DMS114 treated with DMSO at 0.1 percent for 48 hours (cell line): ENCODE results near the gene CHD2.

Source experiments
- DNase-seq: peaks from one replicate; lab custom pipeline; 2025; ENCODE audit not compliant: unreplicated experiment; lab: John Stamatoyannopoulos, UW

Gene CHD2

GRCh38 chr15:92884436-92885223 is 15.5 kb upstream of the CHD2 start:
- DNase-seq: no peak

GRCh38 chr15:92885224-92886041 is 14.7 kb upstream of the CHD2 start:
- no peak for DNase-seq

- no peak for DNase-seq
Observed at GRCh38 chr15:92886042-92886537, 14.0 kb upstream of the CHD2 start.

- no peak for DNase-seq
Observed at GRCh38 chr15:92886815-92887214, 13.3 kb upstream of the CHD2 start.

GRCh38 chr15:92887869-92888268 is 12.3 kb upstream of the CHD2 start:
- no peak for DNase-seq

- no peak for DNase-seq
Observed at GRCh38 chr15:92889390-92890107, 10.6 kb upstream of the CHD2 start.

- no peak for DNase-seq
Observed at GRCh38 chr15:92891533-92892200, 8.5 kb upstream of the CHD2 start.

GRCh38 chr15:92892201-92892555 is 7.9 kb upstream of the CHD2 start:
- DNase-seq: no peak

GRCh38 chr15:92893200-92893599 is 6.9 kb upstream of the CHD2 start:
- no peak for DNase-seq

GRCh38 chr15:92896561-92896960 is 3.6 kb upstream of the CHD2 start:
- DNase-seq: no peak

GRCh38 chr15:92897620-92898019 is 2.5 kb upstream of the CHD2 start:
- no peak for DNase-seq

GRCh38 chr15:92898988-92899582 is 1.0 kb upstream of the CHD2 start:
- no peak for DNase-seq

- no peak for DNase-seq
Observed at GRCh38 chr15:92899601-92899947, 550 bp upstream of the CHD2 start.

GRCh38 chr15:92900731-92901071 is 577 bp downstream of the CHD2 start:
- no peak for DNase-seq

- DNase-seq: no peak
Observed at GRCh38 chr15:92901072-92901761, 1.1 kb downstream of the CHD2 start.

- no peak for DNase-seq
Observed at GRCh38 chr15:92901995-92902394, 1.9 kb downstream of the CHD2 start.

- DNase-seq: no peak
Observed at GRCh38 chr15:92902737-92903593, 2.8 kb downstream of the CHD2 start.

- DNase-seq: no peak
Observed at GRCh38 chr15:92903631-92903965, 3.5 kb downstream of the CHD2 start.

- DNase-seq: peak; percentile 100
Observed at GRCh38 chr15:92903966-92904721, 4.0 kb downstream of the CHD2 start.
